ENCODE measurements around the gene CABLES2.

GRCh38 chr20:62381842-62382241 is 25.2 kb downstream of the CABLES2 start:
- TF ChIP-seq POLR2AphosphoS5 (IDR thresholded peaks at IDR 0.05; ENCODE audit: low read depth, low read length), result no peak
- TF ChIP-seq TAF1 (IDR thresholded peaks at IDR 0.05; ENCODE audit: borderline replicate concordance, low read depth, low read length), result no peak
- TF ChIP-seq POLR2A (IDR thresholded peaks at IDR 0.05; ENCODE audit: low read depth, low read length), result no peak

All from GM12892 (cell line).